K562 (cell line): ENCODE measurements around the gene STK16. TPM values are rescaled to one million over a fixed set of nuclear protein-coding genes. Genes with fewer than 3 reads are reported as not detected.

Source experiments
- CCNT2 ChIP-seq: IDR thresholded peaks from 2 replicates; pipeline ENCODE4 v1.6.1; 2011; ENCODE audit warnings: borderline replicate concordance, low read depth, mild to moderate bottlenecking, moderate library complexity, mixed read lengths, low read length; ENCODE audit not compliant: insufficient read length; ENCODE audit errors: extremely low read depth
- EP400 ChIP-seq: fragments of 450-650 bp; IDR thresholded peaks from 2 replicates; pipeline ENCODE4 v1.6.1; 2017; ENCODE audit warnings: antibody characterized with exemption, mild to moderate bottlenecking, moderate library complexity
- HDAC1 ChIP-seq, 2 experiments: fragments of 450-650 bp; IDR thresholded peaks; 2 replicates each; pipeline ENCODE4 v1.6.1; 2016 to 2017; ENCODE audit warnings: inconsistent platforms in 1 of 2, mild to moderate bottlenecking in 1 of 2, moderate library complexity in 1 of 2
- HMG20B ChIP-seq: fragments of 250-450 bp; sonication (Bioruptor Pico); IDR thresholded peaks from 2 replicates; pipeline ENCODE4 v1.5.0; 2021; ENCODE audit warnings: mild to moderate bottlenecking
- MAFK ChIP-seq: IDR thresholded peaks from 2 replicates; pipeline ENCODE4 v1.6.1; 2011; ENCODE audit warnings: low read length, improper control_type of control experiment
- MCM7 ChIP-seq, 2 experiments: fragments of 450-650 bp; IDR thresholded peaks; 2 replicates each; pipeline ENCODE4 v1.6.1; 2016 to 2018
- MEIS2 ChIP-seq: fragments of 450-650 bp; IDR thresholded peaks from 2 replicates; pipeline ENCODE4 v1.6.1; 2014; ENCODE audit warnings: mild to moderate bottlenecking; ENCODE audit not compliant: partially characterized antibody
- MTA1 ChIP-seq: fragments of 450-650 bp; IDR thresholded peaks from 2 replicates; pipeline ENCODE4 v1.6.1; 2017; ENCODE audit warnings: borderline replicate concordance
- MYNN ChIP-seq, 2 experiments: sonication (generic); formaldehyde crosslinking in 1 of 2; IDR thresholded peaks; 2 replicates each; pipeline versions ENCODE4 v1.5.0 to v1.6.1; 2016 to 2020; ENCODE audit warnings: antibody characterized with exemption in 1 of 2, missing genetic modification reagents in 1 of 2
- NR3C1 ChIP-seq: sonication (generic); formaldehyde crosslinking; IDR thresholded peaks from 2 replicates; pipeline ENCODE4 v1.8.1; 2022; ENCODE audit warnings: missing genetic modification reagents
- POU5F1 ChIP-seq: fragments of 150-350 bp; IDR thresholded peaks from 2 replicates; pipeline ENCODE4 v1.6.1; 2014; ENCODE audit warnings: borderline replicate concordance, low read length, low read depth, mild to moderate bottlenecking; ENCODE audit not compliant: partially characterized antibody
- RBBP5 ChIP-seq: fragments of 200-600 bp; sonication (generic); IDR thresholded peaks from 2 replicates; pipeline ENCODE4 v1.6.1; 2012; ENCODE audit warnings: borderline replicate concordance, mild to moderate bottlenecking, low read length, control low read depth, inconsistent platforms; ENCODE audit not compliant: insufficient read depth, poor library complexity, severe bottlenecking
- RBM25 ChIP-seq: fragments of 200-400 bp; formaldehyde crosslinking; IDR thresholded peaks from 2 replicates; pipeline ENCODE4 v1.6.1; 2018; ENCODE audit warnings: low read length, low read depth, moderate library complexity; ENCODE audit not compliant: severe bottlenecking
- TAF1 ChIP-seq: IDR thresholded peaks from 2 replicates; pipeline ENCODE4 v1.6.1; 2011; ENCODE audit warnings: mild to moderate bottlenecking, low read length, moderate library complexity; ENCODE audit not compliant: insufficient read depth, control insufficient read depth, severe bottlenecking; ENCODE audit errors: extremely low read depth
- U2AF2 ChIP-seq: fragments of 200-400 bp; formaldehyde crosslinking; optimal IDR thresholded peaks from 2 replicates; pipeline ENCODE3; 2017; ENCODE audit warnings: low read depth, mild to moderate bottlenecking, low read length
- polyA plus RNA-seq, 8 experiments: library from polyadenylated mRNA; depleted of rRNA in 4 of 8; stranded (reverse) in 5 of 8; unstranded in 3 of 8; fragments of >200 nt; fragmentation: Nextera tagmentation in 2 of 8; fragmentation: Illumina TruSeq in 1 of 8; extraction: Ambion mirVana in 2 of 8; extraction: Trizol in 1 of 8; gene quantifications; 2 replicates each; pipeline versions ENCODE4 v1.2.1 to v1.2.3, GENCODE V29; 2011 to 2014; ENCODE audit warnings: inconsistent platforms in 1 of 8, missing spikeins in 1 of 8
- total RNA-seq, 7 experiments: library from RNA; depleted of rRNA in 6 of 7; stranded (reverse); fragments of >200 nt in 6 of 7; fragmentation: Illumina TruSeq in 2 of 7; extraction: Trizol in 2 of 7; gene quantifications; 2 replicates each; pipeline versions ENCODE4 v1.2.1 to v1.2.3, GENCODE V29; 2011 to 2021; ENCODE audit warnings: low replicate concordance in 1 of 7
- TF ChIP-seq, protein P1 (sequence below), 2 experiments: fragments of 450-650 bp; IDR thresholded peaks; 2 replicates each; pipeline ENCODE4 v1.6.1; 2016; ENCODE audit warnings: mild to moderate bottlenecking in 2 of 2, borderline replicate concordance in 1 of 2, low read depth in 1 of 2, moderate library complexity in 1 of 2
- TF ChIP-seq, protein P2 (sequence below): fragments of 450-650 bp; IDR thresholded peaks from 2 replicates; pipeline ENCODE4 v1.6.1; 2018; ENCODE audit warnings: mild to moderate bottlenecking, low read depth; ENCODE audit not compliant: partially characterized antibody

STK16 gene
- total and polyA plus RNA-seq, 9 of the 15 experiments (the other 6 are each of a cell fraction or from before 2014, with no cell fraction given) = 5.4 to 36.2 (median 17.8) TPM

DNA sequence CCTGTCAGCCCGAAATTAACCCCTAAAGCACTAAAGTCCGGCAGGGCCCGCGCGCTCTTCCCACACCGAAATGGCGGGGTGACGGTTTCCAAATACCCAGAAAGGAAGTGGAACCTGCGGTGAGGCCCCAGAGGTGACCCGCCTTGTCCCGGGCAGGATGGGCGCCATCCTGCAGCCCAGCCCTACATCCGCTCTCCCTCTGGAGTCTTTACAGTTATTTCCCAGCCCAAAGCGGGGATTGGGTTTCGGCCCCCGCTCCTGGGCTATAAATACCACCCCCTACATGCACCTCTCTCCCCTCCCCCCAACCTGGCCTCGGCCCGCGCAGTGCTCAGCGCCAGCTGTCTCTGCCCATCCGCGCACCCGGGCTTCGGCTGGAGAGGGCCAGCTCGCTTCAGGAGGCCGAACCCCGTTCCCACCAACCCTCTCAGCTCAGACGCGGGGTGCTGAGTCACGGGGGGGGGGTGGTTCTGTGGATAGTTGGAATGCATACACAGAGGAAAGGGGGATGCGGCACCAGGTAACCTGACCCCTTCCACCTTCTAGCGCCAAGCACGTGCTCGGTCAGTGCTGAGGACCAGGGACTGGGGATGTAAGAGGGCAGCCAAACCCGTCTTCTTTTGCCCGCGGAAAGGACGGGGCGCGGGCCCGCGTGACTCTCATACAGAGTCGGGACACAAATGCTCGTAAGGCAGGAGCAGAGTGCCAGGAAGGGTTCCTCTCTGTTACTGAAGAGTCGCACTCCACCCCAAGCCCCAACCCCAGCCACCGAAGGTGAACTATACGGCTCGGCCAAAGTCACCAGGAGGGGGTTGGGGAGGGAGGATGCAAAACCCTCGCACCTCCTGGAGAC lies 7.8 kb downstream of the STK16 start, which contains the start of gene TUBA4B (continued):
- TF ChIP-seq, protein P1, sequence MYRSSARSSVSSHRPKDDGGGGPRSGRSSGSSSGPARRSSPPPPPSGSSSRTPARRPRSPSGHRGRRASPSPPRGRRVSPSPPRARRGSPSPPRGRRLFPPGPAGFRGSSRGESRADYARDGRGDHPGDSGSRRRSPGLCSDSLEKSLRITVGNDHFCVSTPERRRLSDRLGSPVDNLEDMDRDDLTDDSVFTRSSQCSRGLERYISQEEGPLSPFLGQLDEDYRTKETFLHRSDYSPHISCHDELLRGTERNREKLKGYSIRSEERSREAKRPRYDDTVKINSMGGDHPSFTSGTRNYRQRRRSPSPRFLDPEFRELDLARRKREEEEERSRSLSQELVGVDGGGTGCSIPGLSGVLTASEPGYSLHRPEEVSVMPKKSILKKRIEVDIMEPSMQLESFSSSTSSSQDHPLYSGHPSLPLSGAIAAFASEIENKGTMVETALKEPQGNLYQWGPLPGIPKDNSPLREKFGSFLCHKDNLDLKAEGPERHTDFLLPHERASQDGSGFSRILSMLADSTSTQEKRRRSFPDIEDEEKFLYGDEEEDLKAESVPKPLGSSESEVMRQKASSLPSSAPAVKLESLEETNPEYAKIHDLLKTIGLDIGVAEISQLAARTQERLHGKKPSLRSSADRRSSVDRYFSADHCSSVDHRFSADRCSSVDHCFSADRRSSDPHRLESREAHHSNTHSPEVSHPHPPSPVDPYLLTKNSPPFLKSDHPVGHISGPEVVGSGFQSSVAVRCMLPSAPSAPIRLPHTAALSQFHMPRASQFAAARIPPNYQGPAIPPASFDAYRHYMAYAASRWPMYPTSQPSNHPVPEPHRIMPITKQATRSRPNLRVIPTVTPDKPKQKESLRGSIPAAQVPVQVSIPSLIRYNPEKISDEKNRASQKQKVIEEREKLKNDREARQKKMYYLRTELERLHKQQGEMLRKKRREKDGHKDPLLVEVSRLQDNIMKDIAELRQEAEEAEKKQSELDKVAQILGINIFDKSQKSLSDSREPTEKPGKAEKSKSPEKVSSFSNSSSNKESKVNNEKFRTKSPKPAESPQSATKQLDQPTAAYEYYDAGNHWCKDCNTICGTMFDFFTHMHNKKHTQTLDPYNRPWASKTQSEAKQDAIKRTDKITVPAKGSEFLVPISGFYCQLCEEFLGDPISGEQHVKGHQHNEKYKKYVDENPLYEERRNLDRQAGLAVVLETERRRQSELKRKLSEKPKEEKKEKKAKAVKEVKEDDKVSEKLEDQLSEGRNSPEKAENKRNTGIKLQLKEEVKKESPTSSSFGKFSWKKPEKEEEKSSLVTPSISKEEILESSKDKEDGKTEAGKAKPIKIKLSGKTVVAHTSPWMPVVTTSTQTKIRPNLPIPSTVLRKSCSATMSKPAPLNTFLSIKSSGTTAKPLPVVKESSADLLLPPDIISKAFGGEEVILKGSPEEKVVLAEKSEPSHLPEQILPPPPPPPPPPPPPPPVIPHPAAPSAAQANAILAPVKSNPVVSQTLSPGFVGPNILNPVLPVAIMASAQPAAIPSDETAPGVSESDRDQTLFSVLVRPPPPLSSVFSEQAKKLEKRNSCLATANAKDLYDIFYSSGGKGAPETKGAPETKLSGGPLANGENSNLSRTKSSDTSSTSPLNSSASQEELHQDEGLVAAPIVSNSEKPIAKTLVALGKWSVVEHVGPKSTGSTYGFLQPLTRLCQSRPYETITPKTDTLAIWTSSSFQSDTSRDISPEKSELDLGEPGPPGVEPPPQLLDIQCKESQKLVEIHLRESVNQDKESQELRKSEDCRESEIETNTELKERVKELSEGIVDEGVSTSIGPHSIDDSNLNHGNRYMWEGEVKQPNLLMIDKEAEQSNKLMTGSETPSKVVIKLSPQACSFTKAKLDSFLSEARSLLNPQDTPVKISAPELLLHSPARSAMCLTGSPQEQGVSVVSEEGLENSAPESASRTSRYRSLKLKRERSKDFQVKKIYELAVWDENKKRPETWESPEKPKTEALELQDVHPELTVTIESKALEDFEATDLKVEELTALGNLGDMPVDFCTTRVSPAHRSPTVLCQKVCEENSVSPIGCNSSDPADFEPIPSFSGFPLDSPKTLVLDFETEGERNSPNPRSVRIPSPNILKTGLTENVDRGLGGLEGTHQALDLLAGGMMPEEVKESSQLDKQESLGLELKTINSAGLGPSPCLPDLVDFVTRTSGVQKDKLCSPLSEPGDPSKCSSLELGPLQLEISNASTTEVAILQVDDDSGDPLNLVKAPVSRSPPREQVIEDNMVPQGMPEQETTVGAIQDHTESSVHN (IDR thresholded peaks at IDR 0.05; ENCODE audit: borderline replicate concordance in 1 of 2, low read depth in 1 of 2) = no peak
- no peak for TF ChIP-seq NR3C1 (CRISPR knock-in tag)
- no peak for TF ChIP-seq MYNN (IDR thresholded peaks at IDR 0.05)
- TF ChIP-seq MYNN (CRISPR knock-in tag; IDR thresholded peaks at IDR 0.05) = no peak
- TF ChIP-seq RBM25 = no peak
- TF ChIP-seq HDAC1 (IDR thresholded peaks at IDR 0.05) = no peak
- TF ChIP-seq POU5F1 = no peak
- TF ChIP-seq MAFK = peak; percentile 28; the same call in 1 of the 2 replicates
- no peak for TF ChIP-seq HMG20B
- TF ChIP-seq CCNT2 = no peak
- TF ChIP-seq MCM7 (IDR thresholded peaks at IDR 0.05) = no peak
- no peak for TF ChIP-seq MEIS2
- TF ChIP-seq RBBP5 = peak; percentile 41
- TF ChIP-seq, protein P2, sequence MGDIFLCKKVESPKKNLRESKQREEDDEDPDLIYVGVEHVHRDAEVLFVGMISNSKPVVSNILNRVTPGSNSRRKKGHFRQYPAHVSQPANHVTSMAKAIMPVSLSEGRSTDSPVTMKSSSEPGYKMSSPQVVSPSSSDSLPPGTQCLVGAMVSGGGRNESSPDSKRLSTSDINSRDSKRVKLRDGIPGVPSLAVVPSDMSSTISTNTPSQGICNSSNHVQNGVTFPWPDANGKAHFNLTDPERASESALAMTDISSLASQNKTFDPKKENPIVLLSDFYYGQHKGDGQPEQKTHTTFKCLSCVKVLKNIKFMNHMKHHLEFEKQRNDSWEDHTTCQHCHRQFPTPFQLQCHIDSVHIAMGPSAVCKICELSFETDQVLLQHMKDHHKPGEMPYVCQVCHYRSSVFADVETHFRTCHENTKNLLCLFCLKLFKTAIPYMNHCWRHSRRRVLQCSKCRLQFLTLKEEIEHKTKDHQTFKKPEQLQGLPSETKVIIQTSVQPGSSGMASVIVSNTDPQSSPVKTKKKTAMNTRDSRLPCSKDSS = no peak
- peak; percentile 13 for TF ChIP-seq TAF1
- no peak for TF ChIP-seq MTA1
- TF ChIP-seq EP400 = peak; percentile 64; the same call in 1 of the 2 replicates
- TF ChIP-seq U2AF2 = no peak
